ENCODE data around the gene TBL3.

The TBL3 gene

GRCh38 chr16:1998852-1999801, 27.3 kb downstream of the TBL3 start:
- ATAC-seq (ENCODE audit: low read depth) (no peak), DNase-seq (ENCODE audit: low spot score) (no peak)
- Histone ChIP-seq H3K27ac (ENCODE audit: poor library complexity, severe bottlenecking) (no peak overlapping the region), H3K36me3 (ENCODE audit: low read depth) (peaks cover 60% of the 10 kb centered on the region), H3K27me3 (ENCODE audit: insufficient read depth, poor library complexity, severe bottlenecking) (no peaks in the 10 kb centered on the region), H3K4me3 (ENCODE audit: severe bottlenecking) (no peak overlapping the region), H3K4me1 (ENCODE audit: insufficient read depth, poor library complexity, severe bottlenecking) (no peaks in the 10 kb centered on the region), H3K9me3 (ENCODE audit: severe bottlenecking) (no peaks in the 10 kb centered on the region)
- TF ChIP-seq, protein P1, sequence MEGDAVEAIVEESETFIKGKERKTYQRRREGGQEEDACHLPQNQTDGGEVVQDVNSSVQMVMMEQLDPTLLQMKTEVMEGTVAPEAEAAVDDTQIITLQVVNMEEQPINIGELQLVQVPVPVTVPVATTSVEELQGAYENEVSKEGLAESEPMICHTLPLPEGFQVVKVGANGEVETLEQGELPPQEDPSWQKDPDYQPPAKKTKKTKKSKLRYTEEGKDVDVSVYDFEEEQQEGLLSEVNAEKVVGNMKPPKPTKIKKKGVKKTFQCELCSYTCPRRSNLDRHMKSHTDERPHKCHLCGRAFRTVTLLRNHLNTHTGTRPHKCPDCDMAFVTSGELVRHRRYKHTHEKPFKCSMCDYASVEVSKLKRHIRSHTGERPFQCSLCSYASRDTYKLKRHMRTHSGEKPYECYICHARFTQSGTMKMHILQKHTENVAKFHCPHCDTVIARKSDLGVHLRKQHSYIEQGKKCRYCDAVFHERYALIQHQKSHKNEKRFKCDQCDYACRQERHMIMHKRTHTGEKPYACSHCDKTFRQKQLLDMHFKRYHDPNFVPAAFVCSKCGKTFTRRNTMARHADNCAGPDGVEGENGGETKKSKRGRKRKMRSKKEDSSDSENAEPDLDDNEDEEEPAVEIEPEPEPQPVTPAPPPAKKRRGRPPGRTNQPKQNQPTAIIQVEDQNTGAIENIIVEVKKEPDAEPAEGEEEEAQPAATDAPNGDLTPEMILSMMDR (IDR thresholded peaks at IDR 0.05; ENCODE audit: poor library complexity, severe bottlenecking), result no peak

DNA sequence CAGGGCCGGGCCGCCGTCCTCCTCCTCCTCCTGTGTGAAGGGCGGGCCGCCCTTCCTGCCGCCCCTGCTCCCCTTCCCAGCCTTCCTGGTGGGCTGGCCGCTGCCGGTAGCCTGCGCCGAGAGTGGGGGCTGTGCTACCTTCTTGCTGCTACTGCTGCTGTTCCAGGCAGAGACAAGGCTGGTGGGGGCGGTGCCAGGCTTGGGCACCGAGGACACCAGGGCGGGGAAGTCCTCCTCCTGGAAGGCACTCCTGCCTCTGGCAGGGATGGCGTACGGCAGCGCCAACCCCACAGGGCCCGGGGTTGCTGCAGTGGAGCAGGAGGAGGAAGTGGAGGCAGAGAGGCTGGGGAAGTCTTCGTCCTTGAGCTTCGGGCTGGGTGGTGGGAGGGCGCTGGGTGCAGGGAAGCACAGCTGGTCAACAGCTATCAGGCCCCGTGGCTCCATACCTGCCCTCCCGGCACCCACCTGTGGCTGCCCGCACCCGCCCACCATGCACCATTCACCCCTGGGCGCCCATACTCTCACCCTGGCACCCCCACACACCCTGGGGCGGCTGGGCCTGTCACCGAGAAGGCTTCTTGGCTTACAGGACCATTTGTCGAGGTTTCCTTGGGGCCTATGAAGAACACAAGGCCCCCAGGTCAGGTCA, 28.1 kb downstream of the TBL3 start:
- Histone ChIP-seq H3K36me3 (ENCODE audit: low read depth) (peaks cover 66% of the 10 kb centered on the region), H3K27me3 (ENCODE audit: insufficient read depth, poor library complexity, severe bottlenecking) (no peaks in the 10 kb centered on the region), H3K9me3 (ENCODE audit: severe bottlenecking) (no peaks in the 10 kb centered on the region), H3K4me1 (ENCODE audit: insufficient read depth, poor library complexity, severe bottlenecking) (no peaks in the 10 kb centered on the region), H3K4me3 (ENCODE audit: severe bottlenecking) (no peak overlapping the region), H3K27ac (ENCODE audit: poor library complexity, severe bottlenecking) (no peak overlapping the region)
- DNase-seq (ENCODE audit: low spot score) (no peak), ATAC-seq (ENCODE audit: low read depth) (no peak)
- TF ChIP-seq, protein P1 (IDR thresholded peaks at IDR 0.05; ENCODE audit: poor library complexity, severe bottlenecking), result no peak

GRCh38 chr16:2001035-2001434, 29.2 kb downstream of the TBL3 start:
- ATAC-seq (ENCODE audit: low read depth), result no peak
- Histone ChIP-seq H3K4me1 (ENCODE audit: insufficient read depth, poor library complexity, severe bottlenecking) (no peaks in the 10 kb centered on the region), H3K27ac (ENCODE audit: poor library complexity, severe bottlenecking) (no peak overlapping the region), H3K9me3 (ENCODE audit: severe bottlenecking) (no peaks in the 10 kb centered on the region), H3K36me3 (ENCODE audit: low read depth) (peaks cover 74% of the 10 kb centered on the region), H3K4me3 (ENCODE audit: severe bottlenecking) (no peak overlapping the region), H3K27me3 (ENCODE audit: insufficient read depth, poor library complexity, severe bottlenecking) (no peaks in the 10 kb centered on the region)
- no peak for DNase-seq (ENCODE audit: low spot score)
- TF ChIP-seq, protein P1 (IDR thresholded peaks at IDR 0.05; ENCODE audit: poor library complexity, severe bottlenecking), result no peak

DNA sequence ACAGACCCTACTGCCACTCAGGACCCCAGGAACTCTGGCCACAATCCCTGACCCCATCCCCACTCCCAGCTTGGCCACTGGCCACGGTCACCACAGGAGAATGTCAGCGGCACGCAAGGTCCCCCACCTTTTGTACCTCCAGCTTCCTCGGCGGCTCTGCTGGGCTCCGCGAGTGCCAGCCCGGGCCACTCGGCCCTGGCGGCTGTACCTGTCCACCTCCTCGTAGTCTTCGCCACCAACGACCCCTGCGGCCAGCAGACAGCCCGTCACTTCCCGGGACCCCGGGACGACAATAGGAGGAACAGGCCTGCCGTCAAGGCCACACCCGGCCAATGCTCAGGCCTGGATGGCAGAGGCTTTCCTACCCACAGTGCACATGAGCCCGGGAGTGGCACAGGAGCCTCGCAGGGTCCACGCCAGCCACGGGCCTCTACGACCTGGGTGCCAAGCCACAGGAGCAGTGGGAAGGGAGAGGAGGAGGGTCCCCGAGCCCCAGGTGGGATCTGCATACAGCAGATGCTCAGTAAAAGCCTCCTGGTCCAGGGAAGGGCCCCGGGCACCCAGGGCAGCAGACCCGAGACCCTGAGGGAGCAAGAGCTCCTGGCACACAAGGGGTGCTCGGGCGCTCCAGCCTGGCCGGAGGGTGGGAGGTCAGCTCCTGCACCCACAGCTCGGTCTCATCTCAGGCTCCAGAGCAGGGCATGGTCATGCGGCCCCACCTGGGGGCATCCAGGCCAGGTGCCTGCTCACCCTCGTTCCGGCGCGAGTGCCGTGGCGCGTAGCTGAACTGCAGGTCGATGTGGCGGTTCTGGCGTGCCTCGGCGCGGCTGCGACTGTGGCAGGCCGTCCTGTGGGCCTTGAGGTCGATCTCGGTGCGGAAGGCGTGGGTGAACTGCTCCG, 29.9 kb downstream of the TBL3 start:
- no peaks in the 10 kb centered on the region for H3K27me3 ChIP-seq (ENCODE audit: insufficient read depth, poor library complexity, severe bottlenecking)
- H3K4me3 ChIP-seq (ENCODE audit: severe bottlenecking), result no peak overlapping the region
- DNase-seq (ENCODE audit: low spot score) (no peak), ATAC-seq (ENCODE audit: low read depth) (no peak)
- H3K36me3 ChIP-seq (ENCODE audit: low read depth), result peaks cover 76% of the 10 kb centered on the region
- H3K4me1 ChIP-seq (ENCODE audit: insufficient read depth, poor library complexity, severe bottlenecking), result no peaks in the 10 kb centered on the region
- TF ChIP-seq, protein P1 (IDR thresholded peaks at IDR 0.05; ENCODE audit: poor library complexity, severe bottlenecking), result no peak
- no peak overlapping the region for H3K27ac ChIP-seq (ENCODE audit: poor library complexity, severe bottlenecking)
- H3K9me3 ChIP-seq (ENCODE audit: severe bottlenecking), result no peaks in the 10 kb centered on the region
